Upper lobe of right lung (tissue), 1 donor: ENCODE measurements around the gene MAP1LC3B. TPM values are rescaled to one million over a fixed set of nuclear protein-coding genes. Genes with fewer than 3 reads are reported as not detected.
A peak's percentile ranks its signal among the peaks of the same experiment; 100 is the strongest.

Source experiments
- ATAC-seq: fragments of 200-7000 bp; cut with Tn5 transposase; one replicate; pipeline ENCODE4 v1.9.1; 2020; ENCODE audit warnings: mild to moderate bottlenecking, moderate library complexity
- DNase-seq: peaks from one replicate; pipeline ENCODE4 v3.0.0-alpha.2; 2020
- H3K27ac ChIP-seq: fragments of 200-600 bp; one replicate; pipeline ENCODE4 v1.8.0; 2022
- H3K27me3 ChIP-seq: fragments of 200-600 bp; one replicate; pipeline ENCODE4 v1.8.0; 2022; ENCODE audit warnings: mild to moderate bottlenecking
- H3K36me3 ChIP-seq: fragments of 200-600 bp; one replicate; pipeline ENCODE4 v1.8.0; 2022
- H3K4me1 ChIP-seq: fragments of 200-600 bp; one replicate; pipeline ENCODE4 v1.8.0; 2022
- H3K4me3 ChIP-seq: fragments of 200-600 bp; one replicate; pipeline ENCODE4 v1.8.0; 2022; ENCODE audit warnings: mild to moderate bottlenecking
- H3K9me3 ChIP-seq: fragments of 200-600 bp; one replicate; pipeline ENCODE4 v1.8.0; 2022
- CTCF ChIP-seq: fragments of 200-600 bp; IDR thresholded peaks from one replicate; pipeline ENCODE4 v1.8.0; 2022; ENCODE audit warnings: antibody characterized with exemption
- intact Hi-C: fragments of 100-400 bp; cut with DNase I; formaldehyde crosslinking; loops from one replicate; pipeline ENCODE4 v1.11.0; 2022
- total RNA-seq: library from RNA; stranded (reverse); fragmentation: NEBNext Ultra II Directional; extraction: Animal tissue kit (Norgen Biotek cat#: 25700); gene quantifications from one replicate; pipeline ENCODE4 v1.2.1, GENCODE V29; 2021
- donor health status: DM: no; HTN: yes; CAD: no; lungs with severe emphysema.

The MAP1LC3B gene
- total RNA-seq, 1 donor from 2014 or later, result 70.4 TPM

GRCh38 chr16:87417528-87417910 lies 25.4 kb downstream of the MAP1LC3B start:
- ATAC-seq (peak; percentile 25), DNase-seq (no peak)
- Histone ChIP-seq H3K9me3 (no peaks in the 10 kb centered on the region), H3K27ac (no peak overlapping the region), H3K27me3 (no peaks in the 10 kb centered on the region), H3K4me1 (no peaks in the 10 kb centered on the region), H3K36me3 (peaks cover 95% of the 10 kb centered on the region), H3K4me3 (no peak overlapping the region)
- TF ChIP-seq CTCF, result no peak
- intact Hi-C loops, result loop anchor here (10.0 kb wide), 1 partner anchor 217 kb away; no protein-coding TSS in a partner anchor

GRCh38 chr16:87418216-87418615 lies 26.1 kb downstream of the MAP1LC3B start:
- Histone ChIP-seq H3K9me3 (no peaks in the 10 kb centered on the region), H3K4me1 (no peaks in the 10 kb centered on the region), H3K4me3 (no peak overlapping the region), H3K27ac (no peak overlapping the region), H3K27me3 (no peaks in the 10 kb centered on the region), H3K36me3 (peaks cover 95% of the 10 kb centered on the region)
- intact Hi-C loops, result loop anchor here (10.0 kb wide), 1 partner anchor 217 kb away; no protein-coding TSS in a partner anchor
- no peak for ATAC-seq
- TF ChIP-seq CTCF, result no peak
- no peak for DNase-seq

- TF ChIP-seq CTCF, result no peak
- no peaks in the 10 kb centered on the region for H3K27me3 ChIP-seq
- ATAC-seq (no peak), DNase-seq (no peak)
- no peaks in the 10 kb centered on the region for H3K4me1 ChIP-seq
- H3K9me3 ChIP-seq, result no peaks in the 10 kb centered on the region
- intact Hi-C loops, result loop anchor here (10.0 kb wide), 1 partner anchor 216 kb away; no protein-coding TSS in a partner anchor
- no peak overlapping the region for H3K4me3 ChIP-seq
- no peak overlapping the region for H3K27ac ChIP-seq
- H3K36me3 ChIP-seq, result peaks cover 95% of the 10 kb centered on the region
These were observed 26.5 kb downstream of the MAP1LC3B start for GRCh38 chr16:87418644-87419043.

GRCh38 chr16:87420026-87421002 lies 28.2 kb downstream of the MAP1LC3B start:
- Histone ChIP-seq H3K36me3 (peaks cover 87% of the 10 kb centered on the region), H3K4me3 (no peak overlapping the region), H3K9me3 (no peaks in the 10 kb centered on the region), H3K4me1 (no peaks in the 10 kb centered on the region), H3K27ac (no peak overlapping the region), H3K27me3 (no peaks in the 10 kb centered on the region)
- intact Hi-C loops, result no loop called here
- DNase-seq (no peak), ATAC-seq (no peak)
- TF ChIP-seq CTCF, result peak; percentile 5

- no peak overlapping the region for H3K4me3 ChIP-seq
- TF ChIP-seq CTCF, result no peak
- H3K27me3 ChIP-seq, result no peaks in the 10 kb centered on the region
- no peak for ATAC-seq
- H3K27ac ChIP-seq, result no peak overlapping the region
- no peak for DNase-seq
- intact Hi-C loops, result no loop called here
- H3K4me1 ChIP-seq, result no peaks in the 10 kb centered on the region
- H3K9me3 ChIP-seq, result no peaks in the 10 kb centered on the region
- peaks cover 78% of the 10 kb centered on the region for H3K36me3 ChIP-seq
These were observed 29.1 kb downstream of the MAP1LC3B start for GRCh38 chr16:87421003-87421912.
